Smooth muscle cell of the brain vasculature (primary cell): ENCODE results near the gene FAM236B.
"Not testable (repeated sequence)": the region's sequence is repeated elsewhere in the genome, so short reads cannot be mapped to it uniquely, and the experiment has no call there.

Source experiments
- DNase-seq: peaks from one replicate; pipeline ENCODE4 v3.0.0-alpha.2; 2012; ENCODE audit warnings: low read depth, low spot score

FAM236B gene

GRCh38 chrX:72782560-72782959 is at the start of gene FAM236B:
TSS of gene FAM236B (minus strand) at chrX:72782660. CDS start at chrX:72782560, 100 bp downstream.
- not testable (repeated sequence) for DNase-seq

GRCh38 chrX:72830701-72831100 is 48.2 kb upstream of the FAM236B start:
- not testable (repeated sequence) for DNase-seq

- not testable (repeated sequence) for DNase-seq
Measured at GRCh38 chrX:72808110-72808509, 25.6 kb upstream of the FAM236B start, which contains the start of gene FAM236D. TSS of gene FAM236D (minus strand) at chrX:72808210. CDS start at chrX:72808110, 100 bp downstream.

- not testable (repeated sequence) for DNase-seq
Measured at GRCh38 chrX:72790390-72790789, 7.9 kb upstream of the FAM236B start.

GRCh38 chrX:72788142-72788541 is 5.7 kb upstream of the FAM236B start:
- not testable (repeated sequence) for DNase-seq

GRCh38 chrX:72783964-72784363 is 1.5 kb upstream of the FAM236B start:
- DNase-seq: not testable (repeated sequence)

- DNase-seq: not testable (repeated sequence)
Measured at GRCh38 chrX:72783365-72783936, 991 bp upstream of the FAM236B start.

GRCh38 chrX:72778146-72778545 is 4.3 kb downstream of the FAM236B start:
- DNase-seq: not testable (repeated sequence)

- DNase-seq: not testable (repeated sequence)
Measured at GRCh38 chrX:72777467-72777790, 5.0 kb downstream of the FAM236B start.

GRCh38 chrX:72776653-72777466 is 5.6 kb downstream of the FAM236B start, which contains the start of gene DMRTC1B:
TSS of gene DMRTC1B (plus strand) at chrX:72776890. CDS start at chrX:72845136, 68,246 bp downstream.
- DNase-seq: not testable (repeated sequence)

GRCh38 chrX:72760454-72760853 is 22.0 kb downstream of the FAM236B start:
- not testable (repeated sequence) for DNase-seq

GRCh38 chrX:72748545-72748944 is 33.9 kb downstream of the FAM236B start:
- DNase-seq: not testable (repeated sequence)

- not testable (repeated sequence) for DNase-seq
Measured at GRCh38 chrX:72745546-72745945, 36.9 kb downstream of the FAM236B start.

- DNase-seq: no peak
Measured at GRCh38 chrX:72735561-72735960, 46.9 kb downstream of the FAM236B start.

GRCh38 chrX:72733636-72734035 is 48.8 kb downstream of the FAM236B start:
- not testable (repeated sequence) for DNase-seq
